EL (cell line): ENCODE measurements around the gene CITED2.

Experiments
- DNase-seq: peaks from one replicate; pipeline ENCODE4 v3.0.0-alpha.2; 2016

The CITED2 gene

GRCh38 chr6:139381216-139381865 is 6.9 kb upstream of the CITED2 start:
- DNase-seq = no peak

- DNase-seq = no peak
These were observed 6.2 kb upstream of the CITED2 start for GRCh38 chr6:139380611-139381010.

- no peak for DNase-seq
These were observed 5.7 kb upstream of the CITED2 start for GRCh38 chr6:139380168-139380567.

- DNase-seq = peak; percentile 57
These were observed 4.5 kb upstream of the CITED2 start for GRCh38 chr6:139378882-139379341.

- DNase-seq = no peak
These were observed 3.8 kb upstream of the CITED2 start for GRCh38 chr6:139378226-139378625.

GRCh38 chr6:139376604-139377218 is 2.3 kb upstream of the CITED2 start:
- peak; percentile 66 for DNase-seq

GRCh38 chr6:139376017-139376330 is 1.5 kb upstream of the CITED2 start:
- peak; percentile 60 for DNase-seq

- peak; percentile 98 for DNase-seq
These were observed 973 bp upstream of the CITED2 start for GRCh38 chr6:139375226-139376016.

- no peak for DNase-seq
These were observed 506 bp downstream of the CITED2 start for GRCh38 chr6:139373928-139374356.

GRCh38 chr6:139373154-139373927 is 1.1 kb downstream of the CITED2 start:
- peak; percentile 44 for DNase-seq

- peak; percentile 41 for DNase-seq
These were observed 1.9 kb downstream of the CITED2 start for GRCh38 chr6:139372326-139373153.

GRCh38 chr6:139371421-139372203 is 2.8 kb downstream of the CITED2 start:
- DNase-seq = peak; percentile 69

- DNase-seq = no peak
These were observed 3.5 kb downstream of the CITED2 start for GRCh38 chr6:139370999-139371345.

- peak; percentile 79 for DNase-seq
These were observed 4.0 kb downstream of the CITED2 start for GRCh38 chr6:139370283-139370998.

- DNase-seq = peak; percentile 85
These were observed 4.7 kb downstream of the CITED2 start for GRCh38 chr6:139369568-139370282.

- peak; percentile 55 for DNase-seq
These were observed 5.4 kb downstream of the CITED2 start for GRCh38 chr6:139369068-139369467.

GRCh38 chr6:139368661-139369060 is 5.8 kb downstream of the CITED2 start:
- no peak for DNase-seq

- DNase-seq = peak; percentile 8
These were observed 6.6 kb downstream of the CITED2 start for GRCh38 chr6:139367810-139368351.

GRCh38 chr6:139364982-139365379 is 9.5 kb downstream of the CITED2 start:
- no peak for DNase-seq
